SU-DHL-6 (cell line): ENCODE data around the gene ASB18.

Source experiments
- CTCF ChIP-seq: fragments of 200-600 bp; sonication (generic); IDR thresholded peaks from one replicate; pipeline ENCODE4 v1.5.1; 2017; ENCODE audit warnings: antibody characterized with exemption, mild to moderate bottlenecking, low read length, moderate library complexity; ENCODE audit not compliant: insufficient read depth, poor library complexity, severe bottlenecking
- EZH2phosphoT487 ChIP-seq: fragments of 200-600 bp; sonication (generic), shearing (Covaris generic); conservative IDR thresholded peaks from 2 replicates; pipeline ENCODE4 v1.6.1; 2018; ENCODE audit warnings: mild to moderate bottlenecking, antibody characterized with exemption, low read length, moderate library complexity, mixed read lengths

GRCh38 chr2:236214376-236214995 lies 49.7 kb downstream of the ASB18 start:
- no peak for TF ChIP-seq CTCF
- TF ChIP-seq EZH2phosphoT487, result no peak
